Cerebellar nuclear complex (tissue), 1 donor: ENCODE results near the gene MRPL55.
A peak's percentile ranks its signal among the peaks of the same experiment; 100 is the strongest.

Experiments
- DNase-seq, 2 experiments: peaks; one replicate each; lab custom pipeline; 2025; lab: John Stamatoyannopoulos, UW

The MRPL55 gene

GRCh38 chr1:228147768-228148167 lies 38.7 kb upstream of the MRPL55 start:
- DNase-seq, result no peak

GRCh38 chr1:228147151-228147693 lies 38.1 kb upstream of the MRPL55 start:
- DNase-seq, result no peak

GRCh38 chr1:228146417-228147150 lies 37.5 kb upstream of the MRPL55 start:
- DNase-seq, result no peak

GRCh38 chr1:228145463-228146416 lies 36.6 kb upstream of the MRPL55 start:
- DNase-seq, result no peak

- no peak for DNase-seq
Measured at GRCh38 chr1:228144993-228145343, 35.9 kb upstream of the MRPL55 start.

- DNase-seq, result no peak
Measured at GRCh38 chr1:228144193-228144992, 35.3 kb upstream of the MRPL55 start.

GRCh38 chr1:228143480-228144192 lies 34.5 kb upstream of the MRPL55 start:
- DNase-seq, result no peak

- no peak for DNase-seq
Measured at GRCh38 chr1:228142701-228143136, 33.6 kb upstream of the MRPL55 start.

GRCh38 chr1:228142155-228142691 lies 33.1 kb upstream of the MRPL55 start:
- DNase-seq, result no peak

- DNase-seq, result no peak
Measured at GRCh38 chr1:228141226-228142044, 32.3 kb upstream of the MRPL55 start.

GRCh38 chr1:228140724-228141225 lies 31.7 kb upstream of the MRPL55 start:
- no peak for DNase-seq

GRCh38 chr1:228139931-228140723 lies 31.0 kb upstream of the MRPL55 start, which contains the start of gene GUK1:
TSS of gene GUK1 (plus strand) at chr1:228140279. CDS start at chr1:228140303, 24 bp downstream.
- DNase-seq, result peak; percentile 94 to 98

GRCh38 chr1:228139406-228139930 lies 30.4 kb upstream of the MRPL55 start:
- DNase-seq, result no peak

GRCh38 chr1:228136901-228137300 lies 27.8 kb upstream of the MRPL55 start:
- DNase-seq, result no peak

GRCh38 chr1:228134591-228134990 lies 25.5 kb upstream of the MRPL55 start:
- no peak for DNase-seq

GRCh38 chr1:228131766-228132165 lies 22.7 kb upstream of the MRPL55 start:
- DNase-seq, result no peak

GRCh38 chr1:228125185-228125584 lies 16.1 kb upstream of the MRPL55 start:
- no peak for DNase-seq

GRCh38 chr1:228123505-228123904 lies 14.4 kb upstream of the MRPL55 start:
- no peak for DNase-seq
